Memory B cell (primary cell): ENCODE data around the gene UGT2B15.
"Not testable (repeated sequence)": the region's sequence is repeated elsewhere in the genome, so short reads cannot be mapped to it uniquely, and the experiment has no call there.

Experiments used
- ATAC-seq: fragments of 150-1000 bp; cut with Tn5 transposase; 2 replicates; pipeline ENCODE4 v1.10.0; 2021; ENCODE audit warnings: low read depth, mild to moderate bottlenecking, moderate library complexity
- DNase-seq, 2 donors: peaks; one replicate each; pipeline ENCODE4 v3.0.0; 2022; ENCODE audit warnings: low spot score in 2 of 2
- H3K27ac Mint-ChIP-seq: one replicate; pipeline ENCODE4 v1.8.0; 2022; ENCODE audit warnings: mild to moderate bottlenecking, moderate library complexity, mixed read lengths
- H3K27me3 Mint-ChIP-seq: one replicate; pipeline ENCODE4 v1.8.0; 2022; ENCODE audit warnings: mixed read lengths
- H3K36me3 Mint-ChIP-seq: one replicate; pipeline ENCODE4 v1.8.0; 2022; ENCODE audit warnings: mild to moderate bottlenecking, mixed read lengths
- H3K4me1 Mint-ChIP-seq: one replicate; pipeline ENCODE4 v1.8.0; 2022; ENCODE audit warnings: mixed read lengths
- H3K4me3 Mint-ChIP-seq: one replicate; pipeline ENCODE4 v1.8.0; 2022; ENCODE audit warnings: mild to moderate bottlenecking, moderate library complexity, mixed read lengths
- H3K9me3 Mint-ChIP-seq: one replicate; pipeline ENCODE4 v1.8.0; 2022; ENCODE audit warnings: mixed read lengths

Gene UGT2B15

DNA sequence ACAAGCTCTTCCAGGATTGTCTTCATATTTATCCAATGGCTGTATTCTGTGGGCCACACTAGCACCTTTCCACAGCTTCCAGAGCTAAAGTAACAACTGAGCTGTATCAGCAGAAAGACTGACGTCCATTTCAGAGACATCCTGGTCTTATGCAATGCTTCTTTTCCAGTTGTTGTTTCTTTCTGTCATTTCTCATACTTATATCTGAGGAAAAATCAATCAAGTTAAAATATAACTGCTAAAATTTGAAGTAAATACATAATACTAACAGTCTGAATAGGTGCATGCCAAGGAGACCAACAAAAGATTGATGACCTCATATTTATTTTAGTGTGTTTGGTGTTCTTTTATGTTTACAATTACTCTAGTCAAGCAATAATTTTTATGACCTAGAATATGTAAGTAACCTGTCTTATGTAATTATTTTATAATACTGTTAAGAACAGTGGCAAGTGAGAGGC, at the start of gene UGT2B15:
UGT2B15 (minus strand) TSS at position 174 of the 461 bp plus-strand sequence; CDS start at position 140, 34 bp downstream.
- ATAC-seq, DNase-seq, H3K9me3 Mint-ChIP-seq, H3K4me1 Mint-ChIP-seq, H3K4me3 Mint-ChIP-seq, H3K27ac Mint-ChIP-seq, H3K36me3 Mint-ChIP-seq, H3K27me3 Mint-ChIP-seq: not testable (repeated sequence)

- no peak for ATAC-seq
- Mint-ChIP-seq H3K4me3 (no peak overlapping the region), H3K4me1 (no peaks in the 10 kb centered on the region), H3K27ac (no peak overlapping the region), H3K36me3 (no peaks in the 10 kb centered on the region), H3K27me3 (no peaks in the 10 kb centered on the region), H3K9me3 (peaks cover 3% of the 10 kb centered on the region)
- DNase-seq = no peak
Observed at GRCh38 chr4:68719075-68719473, 48.6 kb upstream of the UGT2B15 start.

- H3K4me3 Mint-ChIP-seq = no peak overlapping the region
- no peaks in the 10 kb centered on the region for H3K27me3 Mint-ChIP-seq
- ATAC-seq (no peak), DNase-seq (no peak)
- H3K27ac Mint-ChIP-seq = no peak overlapping the region
- no peaks in the 10 kb centered on the region for H3K4me1 Mint-ChIP-seq
- H3K9me3 Mint-ChIP-seq = peaks cover 3% of the 10 kb centered on the region
- no peaks in the 10 kb centered on the region for H3K36me3 Mint-ChIP-seq
Observed at GRCh38 chr4:68718447-68719074, 48.1 kb upstream of the UGT2B15 start.

DNA sequence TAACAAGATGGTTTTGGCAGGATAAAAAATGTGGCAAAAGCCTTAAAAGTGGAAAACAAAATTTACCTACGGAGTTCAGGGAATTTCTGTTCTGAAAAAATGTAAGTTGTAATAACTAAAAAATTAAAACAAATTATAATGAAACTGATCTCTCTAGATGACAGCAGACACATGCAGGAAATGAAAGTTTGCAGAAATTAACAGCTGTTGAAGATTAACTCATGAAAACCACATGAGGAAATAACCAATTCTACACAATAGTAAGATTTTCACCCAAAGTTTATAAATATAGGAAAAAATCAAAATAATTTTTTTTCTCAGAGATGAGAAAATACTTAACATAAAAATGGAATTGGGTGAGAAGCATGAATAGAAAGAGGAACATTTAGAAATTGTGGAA, 47.5 kb upstream of the UGT2B15 start:
- Mint-ChIP-seq H3K4me3 (no peak overlapping the region), H3K4me1 (no peaks in the 10 kb centered on the region), H3K27me3 (no peaks in the 10 kb centered on the region), H3K9me3 (peaks cover 3% of the 10 kb centered on the region), H3K36me3 (no peaks in the 10 kb centered on the region), H3K27ac (no peak overlapping the region)
- ATAC-seq = no peak
- no peak for DNase-seq

GRCh38 chr4:68714400-68714799, 43.9 kb upstream of the UGT2B15 start:
- Mint-ChIP-seq H3K4me3 (no peak overlapping the region), H3K36me3 (no peaks in the 10 kb centered on the region), H3K27me3 (no peaks in the 10 kb centered on the region), H3K4me1 (no peaks in the 10 kb centered on the region), H3K27ac (no peak overlapping the region), H3K9me3 (no peaks in the 10 kb centered on the region)
- DNase-seq = no peak
- no peak for ATAC-seq

- H3K4me1 Mint-ChIP-seq = no peaks in the 10 kb centered on the region
- no peak for ATAC-seq
- H3K27me3 Mint-ChIP-seq = no peaks in the 10 kb centered on the region
- H3K36me3 Mint-ChIP-seq = no peaks in the 10 kb centered on the region
- no peak overlapping the region for H3K27ac Mint-ChIP-seq
- no peaks in the 10 kb centered on the region for H3K9me3 Mint-ChIP-seq
- DNase-seq = no peak
- H3K4me3 Mint-ChIP-seq = no peak overlapping the region
Observed at GRCh38 chr4:68712207-68712606, 41.8 kb upstream of the UGT2B15 start.

GRCh38 chr4:68708566-68708965, 38.1 kb upstream of the UGT2B15 start:
- DNase-seq (no peak), ATAC-seq (no peak)
- H3K9me3 Mint-ChIP-seq = peaks cover 1% of the 10 kb centered on the region
- no peaks in the 10 kb centered on the region for H3K4me1 Mint-ChIP-seq
- no peak overlapping the region for H3K27ac Mint-ChIP-seq
- H3K36me3 Mint-ChIP-seq = no peaks in the 10 kb centered on the region
- H3K27me3 Mint-ChIP-seq = no peaks in the 10 kb centered on the region
- no peak overlapping the region for H3K4me3 Mint-ChIP-seq

GRCh38 chr4:68703168-68703567, 32.7 kb upstream of the UGT2B15 start:
- not testable (repeated sequence) for H3K27ac Mint-ChIP-seq, DNase-seq, H3K9me3 Mint-ChIP-seq, H3K36me3 Mint-ChIP-seq, ATAC-seq, H3K4me3 Mint-ChIP-seq, H3K27me3 Mint-ChIP-seq, H3K4me1 Mint-ChIP-seq

DNA sequence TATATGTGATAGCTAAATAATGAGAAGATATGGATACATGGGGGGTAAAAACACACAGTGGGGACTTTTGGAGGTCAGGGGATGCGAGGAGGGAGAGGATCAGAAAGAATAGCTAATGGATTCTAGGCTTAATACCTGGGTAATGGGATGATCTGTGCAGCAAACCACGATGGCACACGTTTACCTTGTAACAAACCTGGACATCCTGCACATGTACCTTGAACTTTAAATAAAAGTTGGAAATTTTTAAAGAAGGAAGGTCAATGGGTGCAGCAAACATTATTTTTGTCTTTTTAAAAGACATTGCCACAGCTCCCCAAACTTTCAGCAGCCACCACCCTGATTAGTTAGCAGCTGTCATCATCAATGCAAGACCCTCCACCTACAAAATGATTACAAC, 29.7 kb upstream of the UGT2B15 start:
- H3K4me1 Mint-ChIP-seq = no peaks in the 10 kb centered on the region
- peaks cover 2% of the 10 kb centered on the region for H3K9me3 Mint-ChIP-seq
- no peak for DNase-seq
- H3K36me3 Mint-ChIP-seq = no peaks in the 10 kb centered on the region
- no peaks in the 10 kb centered on the region for H3K27me3 Mint-ChIP-seq
- H3K4me3 Mint-ChIP-seq = no peak overlapping the region
- no peak for ATAC-seq
- H3K27ac Mint-ChIP-seq = no peak overlapping the region

- Mint-ChIP-seq H3K27me3 (no peaks in the 10 kb centered on the region), H3K9me3 (no peaks in the 10 kb centered on the region), H3K27ac (no peak overlapping the region), H3K36me3 (no peaks in the 10 kb centered on the region), H3K4me3 (no peak overlapping the region), H3K4me1 (no peaks in the 10 kb centered on the region)
- no peak for DNase-seq
- no peak for ATAC-seq
Observed at GRCh38 chr4:68693325-68694075, 23.0 kb upstream of the UGT2B15 start.

DNA sequence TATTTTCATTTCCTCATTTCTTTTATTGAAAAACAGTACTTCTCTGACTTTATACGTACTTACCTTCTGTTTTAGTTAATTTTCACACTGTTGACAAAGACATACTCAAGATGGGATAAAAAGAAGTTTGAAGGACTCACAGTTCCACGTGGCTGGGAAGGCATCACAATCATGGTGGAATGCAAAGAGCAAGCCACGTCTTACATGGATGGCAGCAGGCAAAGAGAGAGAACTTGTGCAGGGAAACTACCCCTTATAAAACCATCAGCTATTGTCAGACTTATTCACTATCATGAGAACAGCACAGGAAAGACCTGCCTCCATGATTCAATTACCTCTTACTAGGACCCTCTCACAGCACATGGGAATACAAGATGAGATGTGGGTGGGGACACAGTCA, 20.7 kb upstream of the UGT2B15 start:
- H3K9me3 Mint-ChIP-seq = peaks cover 3% of the 10 kb centered on the region
- no peak overlapping the region for H3K4me3 Mint-ChIP-seq
- no peaks in the 10 kb centered on the region for H3K36me3 Mint-ChIP-seq
- no peak for ATAC-seq
- no peaks in the 10 kb centered on the region for H3K4me1 Mint-ChIP-seq
- H3K27me3 Mint-ChIP-seq = no peaks in the 10 kb centered on the region
- no peak for DNase-seq
- H3K27ac Mint-ChIP-seq = no peak overlapping the region

DNA sequence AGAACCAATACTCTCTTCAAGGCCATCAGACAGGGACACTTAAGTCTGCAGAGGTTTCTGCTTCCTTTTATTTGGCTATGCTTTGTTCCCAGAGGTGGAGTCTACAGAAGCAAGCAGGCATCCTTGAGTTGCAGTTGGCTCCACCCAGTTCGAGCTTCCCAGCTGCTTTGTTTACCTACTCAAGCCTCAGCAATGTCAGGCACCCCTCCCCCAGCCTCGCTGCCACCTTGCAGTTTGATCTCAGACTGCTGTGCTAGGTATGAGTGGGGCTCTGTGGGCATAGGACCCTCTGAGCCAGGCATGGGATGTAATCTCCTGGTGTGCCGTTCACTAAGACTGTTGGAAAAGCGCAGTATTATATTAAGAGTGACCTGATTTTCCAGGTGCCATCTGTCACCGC, 12.6 kb upstream of the UGT2B15 start:
- Mint-ChIP-seq H3K9me3 (peaks cover 7% of the 10 kb centered on the region), H3K4me3 (no peak overlapping the region), H3K27ac (no peak overlapping the region), H3K4me1 (no peaks in the 10 kb centered on the region), H3K27me3 (no peaks in the 10 kb centered on the region), H3K36me3 (no peaks in the 10 kb centered on the region)
- ATAC-seq = no peak
- no peak for DNase-seq

GRCh38 chr4:68681298-68681697, 10.8 kb upstream of the UGT2B15 start:
- H3K27me3 Mint-ChIP-seq, H3K27ac Mint-ChIP-seq, H3K4me3 Mint-ChIP-seq, H3K9me3 Mint-ChIP-seq, ATAC-seq, H3K4me1 Mint-ChIP-seq, H3K36me3 Mint-ChIP-seq, DNase-seq: not testable (repeated sequence)

DNA sequence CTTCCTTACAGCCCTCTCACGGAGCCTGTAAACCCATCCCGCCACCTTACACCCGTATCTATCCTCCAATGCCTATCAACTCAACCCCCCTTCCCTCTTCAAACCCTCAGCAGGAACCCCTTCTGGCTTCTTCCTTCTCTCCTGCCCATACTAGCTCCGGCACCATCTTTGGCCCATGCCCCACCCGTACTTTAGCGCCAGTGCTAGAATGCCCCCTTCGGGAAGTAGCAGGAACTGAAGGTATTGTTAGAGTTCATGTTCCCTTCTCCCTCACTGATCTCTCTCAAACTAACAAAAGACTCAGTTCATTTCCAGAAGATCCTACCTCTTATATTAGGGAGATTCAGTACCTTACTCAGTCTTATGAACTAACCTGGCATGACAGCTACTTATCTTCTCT, 2.7 kb upstream of the UGT2B15 start:
- H3K4me1 Mint-ChIP-seq = no peaks in the 10 kb centered on the region
- ATAC-seq = no peak
- no peaks in the 10 kb centered on the region for H3K36me3 Mint-ChIP-seq
- H3K27me3 Mint-ChIP-seq = no peaks in the 10 kb centered on the region
- H3K27ac Mint-ChIP-seq = no peak overlapping the region
- H3K4me3 Mint-ChIP-seq = no peak overlapping the region
- DNase-seq = no peak
- H3K9me3 Mint-ChIP-seq = no peaks in the 10 kb centered on the region

GRCh38 chr4:68671217-68671616, 765 bp upstream of the UGT2B15 start:
- not testable (repeated sequence) for ATAC-seq, H3K27ac Mint-ChIP-seq, H3K4me1 Mint-ChIP-seq, H3K27me3 Mint-ChIP-seq, H3K36me3 Mint-ChIP-seq, H3K4me3 Mint-ChIP-seq, H3K9me3 Mint-ChIP-seq, DNase-seq
